ENCODE results near the gene PTPRD. TPM values are rescaled to one million over a fixed set of nuclear protein-coding genes. Genes with fewer than 3 reads are reported as not detected.

The PTPRD gene
- total and polyA plus RNA-seq, 2 of the 4 experiments (the other 2 are of a cell fraction), result 0.07 to 0.18 TPM

GRCh38 chr9:8627976-8628679 is 1984.7 kb downstream of the PTPRD start:
- no peak for ATAC-seq (ENCODE audit: low read depth)
- in situ Hi-C loops (cut with MboI; ENCODE audit: low sequenced_read_pairs), result no loop called here
- no peak overlapping the region for H3K14ac ChIP-seq (replicated peaks; ENCODE audit: low read depth, low read length)
- no peak overlapping the region for H4K5ac ChIP-seq (ENCODE audit: low read depth, low read length)
- H3K23ac ChIP-seq (ENCODE audit: low read depth, low read length), result no peak overlapping the region
- TF ChIP-seq, protein P1, sequence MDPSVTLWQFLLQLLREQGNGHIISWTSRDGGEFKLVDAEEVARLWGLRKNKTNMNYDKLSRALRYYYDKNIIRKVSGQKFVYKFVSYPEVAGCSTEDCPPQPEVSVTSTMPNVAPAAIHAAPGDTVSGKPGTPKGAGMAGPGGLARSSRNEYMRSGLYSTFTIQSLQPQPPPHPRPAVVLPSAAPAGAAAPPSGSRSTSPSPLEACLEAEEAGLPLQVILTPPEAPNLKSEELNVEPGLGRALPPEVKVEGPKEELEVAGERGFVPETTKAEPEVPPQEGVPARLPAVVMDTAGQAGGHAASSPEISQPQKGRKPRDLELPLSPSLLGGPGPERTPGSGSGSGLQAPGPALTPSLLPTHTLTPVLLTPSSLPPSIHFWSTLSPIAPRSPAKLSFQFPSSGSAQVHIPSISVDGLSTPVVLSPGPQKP (IDR thresholded peaks at IDR 0.05; ENCODE audit: borderline replicate concordance, low read depth, low read length), result no peak
- TF ChIP-seq MAFK (IDR thresholded peaks at IDR 0.05; ENCODE audit: low read depth, low read length), result no peak
- no peak for TF ChIP-seq CTCF (conservative IDR thresholded peaks at IDR 0.05; ENCODE audit: low read depth, low read length)
- no peak for TF ChIP-seq MAZ (IDR thresholded peaks at IDR 0.05; ENCODE audit: borderline replicate concordance, low read depth, low read length)
- TF ChIP-seq POLR2A (IDR thresholded peaks at IDR 0.05; ENCODE audit: low read depth, low read length), result no peak
- no peak overlapping the region for H2BK15ac ChIP-seq (ENCODE audit: low read depth, low read length)
- no peak overlapping the region for H2AK5ac ChIP-seq (ENCODE audit: low read depth, low read length)
- H2BK120ac ChIP-seq (ENCODE audit: low read depth, low read length), result no peak overlapping the region
- H3K56ac ChIP-seq (ENCODE audit: extremely low read depth, insufficient read depth, low read length), result no peak overlapping the region
- H4K20me1 ChIP-seq (ENCODE audit: insufficient read depth, low read length), result no peaks in the 10 kb centered on the region
- no peaks in the 10 kb centered on the region for H3K79me1 ChIP-seq (ENCODE audit: low read depth in 1 of 2, low read length in 2 of 2)
- WGBS, 2 experiments (ENCODE audit: extremely low coverage in 2 of 2, insufficient read length in 1 of 2), result 73% methylated on average over 2 of the region's 7 CpGs; no CpG with 5 or more reads in 1 of the 2 experiments
- H3K4ac ChIP-seq (ENCODE audit: low read depth, low read length), result no peak overlapping the region
- no peak for DNase-seq
- no peaks in the 10 kb centered on the region for H3K9me1 ChIP-seq (ENCODE audit: insufficient read depth, low read length)
- H3K18ac ChIP-seq (ENCODE audit: low read depth, low read length), result no peak overlapping the region
- no peak overlapping the region for H2AK9ac ChIP-seq (replicated peaks; ENCODE audit: low read depth, low read length, poor library complexity)
- CTCF ChIA-PET, result no interaction called here
- no peaks in the 10 kb centered on the region; the same call in 1 of the 2 replicates for H3K9me3 ChIP-seq (ENCODE audit: control insufficient read depth, insufficient read depth, low read length)
- no peak overlapping the region for H3K27ac ChIP-seq (ENCODE audit: insufficient read depth, low read length)
- dilution Hi-C loops (cut with HindIII; ENCODE audit: low sequenced_read_pairs, unreplicated experiment), result no loop called here
- H3K4me3 ChIP-seq (ENCODE audit: insufficient read depth, low read depth, low read length), result no peak overlapping the region
- no peak overlapping the region for H2BK5ac ChIP-seq (ENCODE audit: low read depth, low read length, poor library complexity, severe bottlenecking)
- no peak overlapping the region for H3K9ac ChIP-seq (ENCODE audit: low read depth, low read length)
- H4K8ac ChIP-seq (ENCODE audit: low read depth in 2 of 2, low read length in 2 of 2), result no peak overlapping the region
- H3K4me2 ChIP-seq (ENCODE audit: low read depth, low read length), result no peak overlapping the region
- no peaks in the 10 kb centered on the region for H3K4me1 ChIP-seq (ENCODE audit: control insufficient read depth, insufficient read depth, low read length)
- intact Hi-C loops (cut with micrococcal nuclease), result no loop called here
- no peak overlapping the region for H2BK20ac ChIP-seq (ENCODE audit: low read depth, low read length)
- no TSS peak for BruUV-seq (replicated peaks)
- H3K36me3 ChIP-seq (ENCODE audit: control insufficient read depth, insufficient read depth, low read length), result no peaks in the 10 kb centered on the region
- H2AFZ ChIP-seq (replicated peaks; ENCODE audit: low read length, poor library complexity), result no peak overlapping the region
- POLR2A ChIA-PET (ENCODE audit: unreplicated experiment), result no interaction called here
- no peaks in the 10 kb centered on the region for H3K27me3 ChIP-seq (ENCODE audit: control insufficient read depth, insufficient read depth, low read length)
- no peak overlapping the region for H4K91ac ChIP-seq (ENCODE audit: insufficient read depth, low read depth, low read length)
